HepG2 (cell line): Measurements from ENCODE around the gene PPIA. TPM values are rescaled to one million over a fixed set of nuclear protein-coding genes. Genes with fewer than 3 reads are reported as not detected.

Experiments used
- CHD4 ChIP-seq: fragments of 200-600 bp; sonication (generic); IDR thresholded peaks from 2 replicates; pipeline ENCODE4 v1.7.0; 2017; ENCODE audit warnings: mild to moderate bottlenecking, low read length, borderline replicate concordance
- DNMT3B ChIP-seq: conservative IDR thresholded peaks from 2 replicates; pipeline ENCODE4 v1.6.1; 2016; ENCODE audit warnings: missing biosample characterization, control low read depth
- DRAP1 ChIP-seq: IDR thresholded peaks from 2 replicates; pipeline ENCODE4 v1.6.1; 2016; ENCODE audit warnings: missing genetic modification reagents, missing compliant biosample characterization
- FOXO1 ChIP-seq: sonication (generic); formaldehyde crosslinking; IDR thresholded peaks from 2 replicates; pipeline ENCODE4 v1.4.0; 2020; ENCODE audit warnings: missing genetic modification reagents
- MAFF ChIP-seq: IDR thresholded peaks from 2 replicates; pipeline ENCODE4 v1.6.1; 2011; ENCODE audit warnings: low read depth, low read length, improper control_type of control experiment
- MED13 ChIP-seq: sonication (generic); formaldehyde crosslinking; IDR thresholded peaks from 2 replicates; pipeline ENCODE4 v1.5.0; 2020; ENCODE audit warnings: missing genetic modification reagents
- MXD1 ChIP-seq: sonication (generic); formaldehyde crosslinking; IDR thresholded peaks from 2 replicates; pipeline ENCODE4 v1.4.0; 2020; ENCODE audit warnings: mild to moderate bottlenecking, missing genetic modification reagents
- MYPOP ChIP-seq: sonication (generic); formaldehyde crosslinking; IDR thresholded peaks from 2 replicates; pipeline ENCODE4 v1.8.1; 2023; ENCODE audit warnings: mild to moderate bottlenecking, moderate library complexity, missing genetic modification reagents
- NFAT5 ChIP-seq: sonication (generic); formaldehyde crosslinking; IDR thresholded peaks from 2 replicates; pipeline ENCODE4 v1.4.0; 2020; ENCODE audit warnings: missing genetic modification reagents
- RCOR2 ChIP-seq: IDR thresholded peaks from 2 replicates; pipeline ENCODE4 v1.6.1; 2016; ENCODE audit warnings: missing biosample characterization, missing genetic modification reagents
- SMARCC2 ChIP-seq: fragments of 450-650 bp; IDR thresholded peaks from 2 replicates; pipeline ENCODE4 v1.6.1; 2017; ENCODE audit warnings: antibody characterized with exemption, mild to moderate bottlenecking
- TCF7L2 ChIP-seq: IDR thresholded peaks from 2 replicates; pipeline ENCODE4 v1.6.1; 2011; ENCODE audit warnings: mild to moderate bottlenecking, low read depth, low read length, moderate library complexity
- UBTF ChIP-seq: sonication (generic); formaldehyde crosslinking; IDR thresholded peaks from 2 replicates; pipeline ENCODE4 v1.4.0; 2020; ENCODE audit warnings: mild to moderate bottlenecking, missing genetic modification reagents
- polyA plus RNA-seq, 8 experiments: library from polyadenylated mRNA; depleted of rRNA in 3 of 8; stranded (reverse) in 7 of 8; unstranded in 1 of 8; fragments of >200 nt; fragmentation: Illumina TruSeq in 4 of 8; extraction: Trizol in 4 of 8; gene quantifications; 2 replicates each; pipeline versions ENCODE4 v1.2.1 to v1.2.3, GENCODE V29; 2011 to 2016; ENCODE audit warnings: low read depth in 4 of 8, missing spikeins in 1 of 8, mixed read lengths in 1 of 8; ENCODE audit not compliant: insufficient read depth in 1 of 8
- total RNA-seq, 5 experiments: library from RNA; depleted of rRNA; stranded (reverse); fragments of >200 nt; fragmentation: Illumina TruSeq; extraction: Trizol; gene quantifications; 2 replicates each; pipeline ENCODE4 v1.2.3, GENCODE V29; 2016; ENCODE audit warnings: low read depth in 1 of 5
- TF ChIP-seq, protein P1 (sequence below): sonication (generic); formaldehyde crosslinking; conservative IDR thresholded peaks from 2 replicates; pipeline ENCODE4 v1.5.0; 2020; ENCODE audit warnings: missing genetic modification reagents
- TF ChIP-seq, protein P2 (sequence below): sonication (generic); formaldehyde crosslinking; IDR thresholded peaks from 2 replicates; pipeline ENCODE4 v1.5.0; 2020; ENCODE audit warnings: mild to moderate bottlenecking, missing genetic modification reagents, moderate library complexity
- TF ChIP-seq, protein P3 (sequence below): sonication (generic); formaldehyde crosslinking; IDR thresholded peaks from 2 replicates; pipeline ENCODE4 v1.4.0; 2020; ENCODE audit warnings: mild to moderate bottlenecking, low read depth, missing genetic modification reagents

Gene PPIA
- total and polyA plus RNA-seq, 2 of the 13 experiments (the other 11 are each of a cell fraction or from before 2014, with no cell fraction given) = 2,268 to 3,010 TPM

- TF ChIP-seq, protein P1, sequence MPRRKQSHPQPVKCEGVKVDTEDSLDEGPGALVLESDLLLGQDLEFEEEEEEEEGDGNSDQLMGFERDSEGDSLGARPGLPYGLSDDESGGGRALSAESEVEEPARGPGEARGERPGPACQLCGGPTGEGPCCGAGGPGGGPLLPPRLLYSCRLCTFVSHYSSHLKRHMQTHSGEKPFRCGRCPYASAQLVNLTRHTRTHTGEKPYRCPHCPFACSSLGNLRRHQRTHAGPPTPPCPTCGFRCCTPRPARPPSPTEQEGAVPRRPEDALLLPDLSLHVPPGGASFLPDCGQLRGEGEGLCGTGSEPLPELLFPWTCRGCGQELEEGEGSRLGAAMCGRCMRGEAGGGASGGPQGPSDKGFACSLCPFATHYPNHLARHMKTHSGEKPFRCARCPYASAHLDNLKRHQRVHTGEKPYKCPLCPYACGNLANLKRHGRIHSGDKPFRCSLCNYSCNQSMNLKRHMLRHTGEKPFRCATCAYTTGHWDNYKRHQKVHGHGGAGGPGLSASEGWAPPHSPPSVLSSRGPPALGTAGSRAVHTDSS = no peak
- TF ChIP-seq DRAP1 (no peak), SMARCC2 (0 out of 2 replicates have a peak, but pooled peaks have one; percentile 53), UBTF (no peak), MED13 (CRISPR knock-in tag) (no peak), RCOR2 (0 out of 2 replicates have a peak, but pooled peaks have one; percentile 29), DNMT3B (no peak), NFAT5 (CRISPR knock-in tag) (no peak), MYPOP (CRISPR knock-in tag) (0 out of 2 replicates have a peak, but pooled peaks have one; percentile 39), MAFF (no peak), MXD1 (CRISPR knock-in tag) (no peak), FOXO1 (CRISPR knock-in tag) (peak; percentile 57; the same call in 1 of the 2 replicates), TCF7L2 (no peak), CHD4 (no peak)
- TF ChIP-seq, protein P2, sequence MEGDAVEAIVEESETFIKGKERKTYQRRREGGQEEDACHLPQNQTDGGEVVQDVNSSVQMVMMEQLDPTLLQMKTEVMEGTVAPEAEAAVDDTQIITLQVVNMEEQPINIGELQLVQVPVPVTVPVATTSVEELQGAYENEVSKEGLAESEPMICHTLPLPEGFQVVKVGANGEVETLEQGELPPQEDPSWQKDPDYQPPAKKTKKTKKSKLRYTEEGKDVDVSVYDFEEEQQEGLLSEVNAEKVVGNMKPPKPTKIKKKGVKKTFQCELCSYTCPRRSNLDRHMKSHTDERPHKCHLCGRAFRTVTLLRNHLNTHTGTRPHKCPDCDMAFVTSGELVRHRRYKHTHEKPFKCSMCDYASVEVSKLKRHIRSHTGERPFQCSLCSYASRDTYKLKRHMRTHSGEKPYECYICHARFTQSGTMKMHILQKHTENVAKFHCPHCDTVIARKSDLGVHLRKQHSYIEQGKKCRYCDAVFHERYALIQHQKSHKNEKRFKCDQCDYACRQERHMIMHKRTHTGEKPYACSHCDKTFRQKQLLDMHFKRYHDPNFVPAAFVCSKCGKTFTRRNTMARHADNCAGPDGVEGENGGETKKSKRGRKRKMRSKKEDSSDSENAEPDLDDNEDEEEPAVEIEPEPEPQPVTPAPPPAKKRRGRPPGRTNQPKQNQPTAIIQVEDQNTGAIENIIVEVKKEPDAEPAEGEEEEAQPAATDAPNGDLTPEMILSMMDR (CRISPR knock-in tag) = no peak
- TF ChIP-seq, protein P3, sequence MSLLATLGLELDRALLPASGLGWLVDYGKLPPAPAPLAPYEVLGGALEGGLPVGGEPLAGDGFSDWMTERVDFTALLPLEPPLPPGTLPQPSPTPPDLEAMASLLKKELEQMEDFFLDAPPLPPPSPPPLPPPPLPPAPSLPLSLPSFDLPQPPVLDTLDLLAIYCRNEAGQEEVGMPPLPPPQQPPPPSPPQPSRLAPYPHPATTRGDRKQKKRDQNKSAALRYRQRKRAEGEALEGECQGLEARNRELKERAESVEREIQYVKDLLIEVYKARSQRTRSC = no peak
Measured at GRCh38 chr7:44808914-44809393, 12.5 kb downstream of the PPIA start (continued).
